Smooth muscle cell of the umbilical artery (primary cell): Measurements from ENCODE around the gene IGF2BP3. TPM values are rescaled to one million over a fixed set of nuclear protein-coding genes. Genes with fewer than 3 reads are reported as not detected.

Experiments used
- total RNA-seq: library from RNA; depleted of rRNA; stranded (reverse); fragments of >200 nt; gene quantifications from 2 replicates; pipeline ENCODE4 v1.2.3, GENCODE V29; 2014

Gene IGF2BP3
- total RNA-seq, result 17.2 and 53.6 TPM in 2 replicates

GRCh38 chr7:23470330-23471105 is at the start of gene IGF2BP3:
Gene IGF2BP3 (minus strand): TSS chr7:23470491. CDS start chr7:23470110, 381 bp downstream.

GRCh38 chr7:23298885-23299769 is 171.2 kb downstream of the IGF2BP3 start, which contains the start of gene MALSU1:
Gene MALSU1 (plus strand): TSS chr7:23299339. CDS start chr7:23299353, 14 bp downstream.

Other genes starting within 250 kb of the IGF2BP3 start
- 37.2 and 104 TPM in 2 replicates for gene GPNMB, start 223.7 kb downstream of the IGF2BP3 start, total RNA-seq
- 48.4 and 56.6 TPM in 2 replicates for gene MALSU1, start 171.2 kb downstream of the IGF2BP3 start, total RNA-seq
- gene TRA2A, start 61.5 kb upstream of the IGF2BP3 start, total RNA-seq, result 28.1 and 29.1 TPM in 2 replicates
- gene CCDC126, start 126.9 kb upstream of the IGF2BP3 start, total RNA-seq, result 7.8 and 16.3 TPM in 2 replicates
- 1.2 and 2.0 TPM in 2 replicates for gene FAM221A, start 209.7 kb upstream of the IGF2BP3 start, total RNA-seq
- not detected in 2 replicates for gene STK31, start 239.7 kb upstream of the IGF2BP3 start, total RNA-seq